ENCODE results near the gene FMN1. TPM values are rescaled to one million over a fixed set of nuclear protein-coding genes. Genes with fewer than 3 reads are reported as not detected.

FMN1 gene
- total RNA-seq, 4 donors from 2014 or later: 12.6 to 52.2 (median 20.1) TPM

- TF ChIP-seq POLR2A (IDR thresholded peaks at IDR 0.05): no peak
- no peak for TF ChIP-seq CTCF (IDR thresholded peaks at IDR 0.05)
- intact Hi-C loops (cut with DNase I; ENCODE audit: low total_unique reads): no loop called here
- WGBS, 2 donors: 67 to 72% methylated on average over 3 of the region's 3 CpGs
Observed at GRCh38 chr15:33101036-33101435, 93.5 kb downstream of the FMN1 start.

GRCh38 chr15:33100314-33100713 is 94.2 kb downstream of the FMN1 start:
- H3K4me3 ChIP-seq (ENCODE audit: low read depth, poor library complexity, severe bottlenecking): no peak overlapping the region
- intact Hi-C loops (cut with DNase I; ENCODE audit: low total_unique reads): no loop called here
- DNase-seq (ENCODE audit: low spot score in 2 of 2): no peak
- TF ChIP-seq CTCF (IDR thresholded peaks at IDR 0.05) (no peak), POLR2A (IDR thresholded peaks at IDR 0.05) (no peak)
- 61 to 65% methylated on average over 3 of the region's 3 CpGs for WGBS, 2 donors

More at GRCh38 chr15:33101036-33101435, 93.5 kb downstream of the FMN1 start:
- H3K4me3 ChIP-seq (ENCODE audit: low read depth, poor library complexity, severe bottlenecking): no peak overlapping the region
- DNase-seq (ENCODE audit: low spot score in 2 of 2): no peak

GRCh38 chr15:33099739-33100138 is 94.8 kb downstream of the FMN1 start:
- TF ChIP-seq CTCF (IDR thresholded peaks at IDR 0.05) (no peak), POLR2A (IDR thresholded peaks at IDR 0.05) (no peak)
- no peak overlapping the region for H3K4me3 ChIP-seq (ENCODE audit: low read depth, poor library complexity, severe bottlenecking)
- no peak for DNase-seq (ENCODE audit: low spot score in 2 of 2)
- intact Hi-C loops (cut with DNase I; ENCODE audit: low total_unique reads): no loop called here
- 45% methylated on average over 1 of the region's 1 CpG for WGBS, 2 donors

GRCh38 chr15:33099213-33099612 is 95.3 kb downstream of the FMN1 start:
- TF ChIP-seq CTCF (IDR thresholded peaks at IDR 0.05): no peak
- TF ChIP-seq POLR2A (IDR thresholded peaks at IDR 0.05): no peak
- DNase-seq (ENCODE audit: low spot score in 2 of 2): no peak
- 83 to 90% methylated on average over 3 of the region's 3 CpGs for WGBS, 2 donors
- intact Hi-C loops (cut with DNase I; ENCODE audit: low total_unique reads): no loop called here
- H3K4me3 ChIP-seq (ENCODE audit: low read depth, poor library complexity, severe bottlenecking): no peak overlapping the region

- H3K4me3 ChIP-seq (ENCODE audit: low read depth, poor library complexity, severe bottlenecking): no peak overlapping the region
- WGBS, 2 donors: 74 to 76% methylated on average over 7 of the region's 7 CpGs
- intact Hi-C loops (cut with DNase I; ENCODE audit: low total_unique reads): no loop called here
- TF ChIP-seq POLR2A (IDR thresholded peaks at IDR 0.05): no peak
- no peak for TF ChIP-seq CTCF (IDR thresholded peaks at IDR 0.05)
- no peak for DNase-seq (ENCODE audit: low spot score in 2 of 2)
Observed at GRCh38 chr15:33098094-33099058, 96.1 kb downstream of the FMN1 start.
